Erythroblast (primary cell): ENCODE data around the gene SLC22A23.

Experiments used
- GATA1 ChIP-seq: IDR thresholded peaks from 2 replicates; pipeline ENCODE4 v1.6.1; 2011; ENCODE audit warnings: low read depth, mild to moderate bottlenecking, control low read depth, low read length, moderate library complexity
- POLR2A ChIP-seq: IDR thresholded peaks from 2 replicates; pipeline ENCODE4 v1.6.1; 2011; ENCODE audit warnings: mild to moderate bottlenecking, low read length

GRCh38 chr6:3301506-3301905 lies 155.3 kb downstream of the SLC22A23 start:
- no peak for TF ChIP-seq POLR2A
- TF ChIP-seq GATA1, result no peak
